A673 (cell line): ENCODE results near the gene CTNNA2. TPM values are rescaled to one million over a fixed set of nuclear protein-coding genes. Genes with fewer than 3 reads are reported as not detected.

Experiments used
- BruUV-seq: library from RNA; stranded (reverse); fragments of 400-500 nt; replicated peaks from 2 replicates; lab custom pipeline; 2021; lab: Mats Ljungman, UMichigan
- CTCF ChIA-PET: fragments of 300-600 bp; sonication (Branson Sonifier 250); formaldehyde crosslinking; loops from one replicate; lab custom pipeline; 2022; ENCODE audit warnings: antibody characterized with exemption; lab: Charles Lee
- POLR2A ChIA-PET: fragments of 300-600 bp; sonication (Branson Sonifier 250); formaldehyde crosslinking; loops from one replicate; lab custom pipeline; 2022; ENCODE audit warnings: antibody characterized with exemption; ENCODE audit not compliant: low non-redundant PET; lab: Charles Lee
- DNase-seq: peaks from one replicate; pipeline ENCODE4 v3.0.0-alpha.2; 2015; ENCODE audit warnings: low spot score
- H3K27ac ChIP-seq: fragments of 200-600 bp; sonication (generic); 2 replicates; pipeline ENCODE4 v1.5.1; 2016; ENCODE audit warnings: mixed run types, low read depth, mild to moderate bottlenecking, mixed read lengths, antibody characterized with exemption, low read length; ENCODE audit not compliant: poor library complexity, severe bottlenecking
- H3K27me3 ChIP-seq: fragments of 200-600 bp; sonication (generic); replicated peaks from 2 replicates; pipeline ENCODE4 v1.6.1; 2017; ENCODE audit warnings: mixed run types, low read depth, mild to moderate bottlenecking, mixed read lengths, antibody characterized with exemption, low read length; ENCODE audit not compliant: insufficient read depth, poor library complexity
- H3K36me3 ChIP-seq: fragments of 200-600 bp; sonication (generic); 2 replicates; pipeline ENCODE4 v1.6.1; 2016; ENCODE audit warnings: mixed run types, mild to moderate bottlenecking, mixed read lengths, antibody characterized with exemption, low read length; ENCODE audit not compliant: insufficient read depth, poor library complexity, severe bottlenecking
- H3K4me1 ChIP-seq: fragments of 200-600 bp; sonication (generic); 2 replicates; pipeline ENCODE4 v1.6.1; 2017; ENCODE audit warnings: mixed run types, mild to moderate bottlenecking, mixed read lengths, antibody characterized with exemption, low read length; ENCODE audit not compliant: insufficient read depth, poor library complexity, severe bottlenecking
- H3K4me3 ChIP-seq: fragments of 200-600 bp; sonication (generic); 2 replicates; pipeline ENCODE4 v1.5.1; 2016; ENCODE audit warnings: low read depth, mixed run types, mild to moderate bottlenecking, mixed read lengths, low read length; ENCODE audit not compliant: poor library complexity, severe bottlenecking
- H3K9me3 ChIP-seq: fragments of 200-600 bp; sonication (generic); 2 replicates; pipeline ENCODE4 v1.6.1; 2016; ENCODE audit warnings: mixed run types, low read depth, mild to moderate bottlenecking, mixed read lengths, antibody characterized with exemption, low read length; ENCODE audit not compliant: poor library complexity, severe bottlenecking
- EZH2 ChIP-seq: fragments of 200-600 bp; sonication (generic); IDR thresholded peaks from 2 replicates; pipeline ENCODE4 v1.6.1; 2017; ENCODE audit warnings: borderline replicate concordance, low read depth, mild to moderate bottlenecking, mixed read lengths, antibody characterized with exemption, low read length; ENCODE audit not compliant: poor library complexity, severe bottlenecking
- intact Hi-C: fragments of 100-400 bp; cut with micrococcal nuclease; formaldehyde crosslinking; loops from one replicate; pipeline ENCODE4 v1.10.0; 2022; ENCODE audit not compliant: unreplicated experiment
- total RNA-seq: library from RNA; stranded (reverse); gene quantifications from 2 replicates; pipeline ENCODE4 v1.2.3, GENCODE V29; 2021
- TF ChIP-seq, protein P1 (sequence below): fragments of 300-800, 200-600 bp; sonication (generic); conservative IDR thresholded peaks from 2 replicates; pipeline ENCODE4 v1.5.1; 2017; ENCODE audit warnings: low read depth, mild to moderate bottlenecking, antibody characterized with exemption, low read length, moderate library complexity, mixed read lengths

The CTNNA2 gene
- total RNA-seq, 1 experiment from 2014 or later, result not detected

DNA sequence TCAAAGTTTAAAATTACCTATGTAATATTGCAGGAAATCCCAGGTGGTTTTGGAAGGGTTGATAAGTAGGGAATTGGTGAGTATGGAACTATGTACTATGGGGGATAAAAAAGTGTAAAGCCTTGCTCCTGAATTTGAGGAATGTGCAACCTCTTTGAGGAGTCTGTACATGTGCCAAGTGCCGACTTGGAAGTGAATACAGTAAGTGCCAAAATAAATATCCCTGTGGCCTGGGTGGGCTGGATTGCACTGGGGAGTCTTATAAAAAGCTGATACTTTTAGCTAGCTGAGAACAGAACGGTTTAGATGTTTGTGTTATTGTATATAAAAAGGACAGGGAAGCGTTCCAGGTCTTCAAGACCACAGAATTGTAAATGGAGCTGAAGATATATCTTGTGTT, 1108.8 kb downstream of the CTNNA2 start:
- Histone ChIP-seq H3K27me3 (no peaks in the 10 kb centered on the region), H3K27ac (no peak overlapping the region), H3K36me3 (no peaks in the 10 kb centered on the region), H3K4me1 (no peaks in the 10 kb centered on the region), H3K4me3 (no peak overlapping the region), H3K9me3 (peaks cover 21% of the 10 kb centered on the region)
- TF ChIP-seq, protein P1, sequence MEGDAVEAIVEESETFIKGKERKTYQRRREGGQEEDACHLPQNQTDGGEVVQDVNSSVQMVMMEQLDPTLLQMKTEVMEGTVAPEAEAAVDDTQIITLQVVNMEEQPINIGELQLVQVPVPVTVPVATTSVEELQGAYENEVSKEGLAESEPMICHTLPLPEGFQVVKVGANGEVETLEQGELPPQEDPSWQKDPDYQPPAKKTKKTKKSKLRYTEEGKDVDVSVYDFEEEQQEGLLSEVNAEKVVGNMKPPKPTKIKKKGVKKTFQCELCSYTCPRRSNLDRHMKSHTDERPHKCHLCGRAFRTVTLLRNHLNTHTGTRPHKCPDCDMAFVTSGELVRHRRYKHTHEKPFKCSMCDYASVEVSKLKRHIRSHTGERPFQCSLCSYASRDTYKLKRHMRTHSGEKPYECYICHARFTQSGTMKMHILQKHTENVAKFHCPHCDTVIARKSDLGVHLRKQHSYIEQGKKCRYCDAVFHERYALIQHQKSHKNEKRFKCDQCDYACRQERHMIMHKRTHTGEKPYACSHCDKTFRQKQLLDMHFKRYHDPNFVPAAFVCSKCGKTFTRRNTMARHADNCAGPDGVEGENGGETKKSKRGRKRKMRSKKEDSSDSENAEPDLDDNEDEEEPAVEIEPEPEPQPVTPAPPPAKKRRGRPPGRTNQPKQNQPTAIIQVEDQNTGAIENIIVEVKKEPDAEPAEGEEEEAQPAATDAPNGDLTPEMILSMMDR, result no peak
- TF ChIP-seq EZH2, result no peak
- ChIA-PET CTCF (no interaction called here), POLR2A (no interaction called here)
- intact Hi-C loops, result no loop called here
- no TSS peak for BruUV-seq
- DNase-seq, result no peak

DNA sequence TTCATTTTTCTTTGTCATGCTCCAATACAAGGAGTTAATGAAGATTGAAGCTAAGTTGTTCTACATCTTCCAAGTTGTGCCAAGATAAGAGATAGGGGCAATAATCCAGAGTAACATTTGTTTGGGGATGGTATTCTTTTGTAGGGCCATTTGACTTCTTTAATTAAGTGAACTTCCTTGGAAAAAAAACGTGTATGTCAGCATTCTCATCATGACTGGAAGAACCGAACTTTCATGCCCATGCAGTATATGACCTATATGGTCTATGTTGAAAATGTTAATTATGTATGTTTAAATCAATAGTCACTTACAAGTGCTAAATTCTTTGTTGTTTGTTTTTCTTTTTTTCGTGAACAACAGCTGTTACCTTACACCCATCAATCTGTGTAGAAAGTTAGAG, 1111.2 kb downstream of the CTNNA2 start:
- intact Hi-C loops, result no loop called here
- DNase-seq, result no peak
- H3K36me3 ChIP-seq, result no peaks in the 10 kb centered on the region
- H3K27me3 ChIP-seq, result no peaks in the 10 kb centered on the region
- CTCF ChIA-PET, result no interaction called here
- no peaks in the 10 kb centered on the region for H3K4me1 ChIP-seq
- POLR2A ChIA-PET, result no interaction called here
- peaks cover 20% of the 10 kb centered on the region for H3K9me3 ChIP-seq
- H3K27ac ChIP-seq, result no peak overlapping the region
- TF ChIP-seq, protein P1, result no peak
- no peak for TF ChIP-seq EZH2
- no TSS peak for BruUV-seq
- H3K4me3 ChIP-seq, result no peak overlapping the region

DNA sequence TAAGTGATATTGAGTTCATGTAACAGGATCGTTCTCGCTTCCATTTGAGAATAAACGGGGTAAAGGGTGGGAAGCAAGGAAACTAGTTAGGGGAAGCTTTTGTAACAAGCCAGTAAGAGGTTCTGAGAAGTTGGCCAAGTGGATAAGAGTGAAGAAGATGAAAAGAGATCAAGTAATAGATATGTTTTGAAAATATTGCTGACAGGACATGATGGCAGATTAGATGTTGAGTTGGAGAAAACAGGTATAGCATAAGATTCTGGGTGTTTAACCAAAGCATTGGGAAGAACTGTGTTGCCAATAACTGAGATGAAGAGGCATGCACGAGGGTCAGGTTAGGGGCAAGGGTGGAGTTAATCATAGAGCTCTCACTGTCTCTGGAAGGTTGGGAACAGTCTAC, 1121.7 kb downstream of the CTNNA2 start:
- H3K4me1 ChIP-seq, result no peaks in the 10 kb centered on the region
- ChIA-PET CTCF (no interaction called here), POLR2A (no interaction called here)
- intact Hi-C loops, result no loop called here
- no peak overlapping the region for H3K27ac ChIP-seq
- no peaks in the 10 kb centered on the region for H3K36me3 ChIP-seq
- peaks cover 24% of the 10 kb centered on the region for H3K9me3 ChIP-seq
- BruUV-seq, result no TSS peak
- no peak overlapping the region for H3K4me3 ChIP-seq
- DNase-seq, result no peak
- TF ChIP-seq, protein P1, result no peak
- TF ChIP-seq EZH2, result no peak
- H3K27me3 ChIP-seq, result no peaks in the 10 kb centered on the region
